Umbilical cord (tissue), 2 donors: ENCODE measurements around the gene ELOVL2. TPM values are rescaled to one million over a fixed set of nuclear protein-coding genes. Genes with fewer than 3 reads are reported as not detected.

Experiments
- DNase-seq: peaks from one replicate; pipeline ENCODE4 v3.0.0-alpha.2; 2015; ENCODE audit warnings: low spot score
- total RNA-seq: library from RNA; depleted of rRNA; stranded (reverse); fragments of >200 nt; gene quantifications from one replicate; pipeline ENCODE4 v1.2.3, GENCODE V29; 2014; ENCODE audit warnings: low replicate concordance; ENCODE audit not compliant: insufficient read depth

The ELOVL2 gene
- total RNA-seq, 1 donor from 2014 or later: 29.4 TPM

- no peak for DNase-seq
Measured at GRCh38 chr6:11058406-11058805, 14.3 kb upstream of the ELOVL2 start.

GRCh38 chr6:11056871-11057270 is 12.8 kb upstream of the ELOVL2 start:
- no peak for DNase-seq

- no peak for DNase-seq
Measured at GRCh38 chr6:11055127-11055627, 11.1 kb upstream of the ELOVL2 start.

- DNase-seq: no peak
Measured at GRCh38 chr6:11054722-11055121, 10.6 kb upstream of the ELOVL2 start.

- DNase-seq: no peak
Measured at GRCh38 chr6:11053307-11053706, 9.2 kb upstream of the ELOVL2 start.

GRCh38 chr6:11050731-11051130 is 6.6 kb upstream of the ELOVL2 start:
- DNase-seq: no peak

GRCh38 chr6:11044712-11045167 is 635 bp upstream of the ELOVL2 start:
- DNase-seq: no peak

GRCh38 chr6:11043378-11043960 is 636 bp downstream of the ELOVL2 start:
- peak; percentile 41 for DNase-seq

- DNase-seq: no peak
Measured at GRCh38 chr6:11042750-11043377, 1.2 kb downstream of the ELOVL2 start.

GRCh38 chr6:11042025-11042749 is 1.9 kb downstream of the ELOVL2 start:
- no peak for DNase-seq

- no peak for DNase-seq
Measured at GRCh38 chr6:11040134-11040533, 4.0 kb downstream of the ELOVL2 start.

GRCh38 chr6:11039040-11039439 is 5.1 kb downstream of the ELOVL2 start:
- DNase-seq: no peak

- DNase-seq: no peak
Measured at GRCh38 chr6:11036977-11037430, 7.1 kb downstream of the ELOVL2 start.

- DNase-seq: no peak
Measured at GRCh38 chr6:11036351-11036740, 7.8 kb downstream of the ELOVL2 start.

- no peak for DNase-seq
Measured at GRCh38 chr6:11035616-11036350, 8.3 kb downstream of the ELOVL2 start.

- DNase-seq: no peak
Measured at GRCh38 chr6:11033825-11034224, 10.3 kb downstream of the ELOVL2 start.

- DNase-seq: no peak
Measured at GRCh38 chr6:11030904-11031303, 13.2 kb downstream of the ELOVL2 start.

GRCh38 chr6:11028959-11029358 is 15.1 kb downstream of the ELOVL2 start:
- no peak for DNase-seq

GRCh38 chr6:11027565-11028110 is 16.5 kb downstream of the ELOVL2 start:
- DNase-seq: no peak

- DNase-seq: peak; percentile 58
Measured at GRCh38 chr6:11025921-11026635, 18.0 kb downstream of the ELOVL2 start.

- no peak for DNase-seq
Measured at GRCh38 chr6:11025130-11025529, 19.0 kb downstream of the ELOVL2 start.
